Activated naive CD8-positive, alpha-beta T cell (primary cell): ENCODE results near the gene SLU7.
"Not testable (repeated sequence)": the region's sequence is repeated elsewhere in the genome, so short reads cannot be mapped to it uniquely, and the experiment has no call there.

Source experiments
- H3K27ac Mint-ChIP-seq: one replicate; pipeline ENCODE4 v1.8.0; 2021; ENCODE audit warnings: mixed read lengths
- H3K27me3 Mint-ChIP-seq: one replicate; pipeline ENCODE4 v1.8.0; 2021; ENCODE audit warnings: mixed read lengths
- H3K36me3 Mint-ChIP-seq: one replicate; pipeline ENCODE4 v1.8.0; 2021; ENCODE audit warnings: mixed read lengths
- H3K4me1 Mint-ChIP-seq: one replicate; pipeline ENCODE4 v1.8.0; 2021; ENCODE audit warnings: low read depth, mixed read lengths
- H3K4me3 Mint-ChIP-seq: one replicate; pipeline ENCODE4 v1.8.0; 2021; ENCODE audit warnings: mild to moderate bottlenecking, mixed read lengths
- H3K9me3 Mint-ChIP-seq: one replicate; pipeline ENCODE4 v1.8.0; 2021; ENCODE audit warnings: low read depth, mixed read lengths

SLU7 gene

GRCh38 chr5:160439205-160439600 is 20.3 kb upstream of the SLU7 start:
- Mint-ChIP-seq H3K4me1 (peaks cover 43% of the 10 kb centered on the region), H3K36me3 (peaks cover 2% of the 10 kb centered on the region), H3K27me3 (peaks cover 9% of the 10 kb centered on the region), H3K4me3 (peak overlapping the region; percentile 88), H3K9me3 (no peaks in the 10 kb centered on the region), H3K27ac (peak overlapping the region; percentile 99)

GRCh38 chr5:160438316-160439204 is 19.7 kb upstream of the SLU7 start:
- Mint-ChIP-seq H3K9me3 (no peaks in the 10 kb centered on the region), H3K4me3 (peak overlapping the region; percentile 88), H3K4me1 (peaks cover 43% of the 10 kb centered on the region), H3K36me3 (no peaks in the 10 kb centered on the region), H3K27ac (peak overlapping the region; percentile 99), H3K27me3 (peaks cover 9% of the 10 kb centered on the region)

- Mint-ChIP-seq H3K4me1 (peaks cover 39% of the 10 kb centered on the region), H3K9me3 (no peaks in the 10 kb centered on the region), H3K4me3 (no peak overlapping the region), H3K27me3 (peaks cover 9% of the 10 kb centered on the region), H3K36me3 (no peaks in the 10 kb centered on the region), H3K27ac (peak overlapping the region; percentile 38)
Measured at GRCh38 chr5:160437271-160437670, 18.4 kb upstream of the SLU7 start.

GRCh38 chr5:160436661-160437060 is 17.8 kb upstream of the SLU7 start:
- not testable (repeated sequence) for H3K4me3 Mint-ChIP-seq, H3K36me3 Mint-ChIP-seq, H3K9me3 Mint-ChIP-seq, H3K27me3 Mint-ChIP-seq
- H3K27ac Mint-ChIP-seq = peak overlapping the region; percentile 38
- H3K4me1 Mint-ChIP-seq = peaks cover 37% of the 10 kb centered on the region

- Mint-ChIP-seq H3K4me3 (no peak overlapping the region), H3K27ac (peak overlapping the region; percentile 3), H3K27me3 (peaks cover 9% of the 10 kb centered on the region), H3K4me1 (peaks cover 31% of the 10 kb centered on the region), H3K9me3 (no peaks in the 10 kb centered on the region), H3K36me3 (no peaks in the 10 kb centered on the region)
Measured at GRCh38 chr5:160436017-160436416, 17.1 kb upstream of the SLU7 start.

- H3K27ac Mint-ChIP-seq = peak overlapping the region; percentile 3
- no peaks in the 10 kb centered on the region for H3K36me3 Mint-ChIP-seq
- peaks cover 9% of the 10 kb centered on the region for H3K27me3 Mint-ChIP-seq
- no peaks in the 10 kb centered on the region for H3K9me3 Mint-ChIP-seq
- peaks cover 28% of the 10 kb centered on the region for H3K4me1 Mint-ChIP-seq
- no peak overlapping the region for H3K4me3 Mint-ChIP-seq
Measured at GRCh38 chr5:160435532-160435931, 16.7 kb upstream of the SLU7 start.

- Mint-ChIP-seq H3K36me3 (peaks cover 1% of the 10 kb centered on the region), H3K4me3 (no peak overlapping the region), H3K27me3 (peaks cover 9% of the 10 kb centered on the region), H3K9me3 (no peaks in the 10 kb centered on the region), H3K27ac (no peak overlapping the region), H3K4me1 (peaks cover 17% of the 10 kb centered on the region)
Measured at GRCh38 chr5:160434022-160434531, 15.2 kb upstream of the SLU7 start.

GRCh38 chr5:160432787-160433186 is 13.9 kb upstream of the SLU7 start:
- no peak overlapping the region for H3K27ac Mint-ChIP-seq
- H3K4me1 Mint-ChIP-seq = peaks cover 9% of the 10 kb centered on the region
- H3K9me3 Mint-ChIP-seq = no peaks in the 10 kb centered on the region
- no peak overlapping the region for H3K4me3 Mint-ChIP-seq
- H3K36me3 Mint-ChIP-seq = peaks cover 3% of the 10 kb centered on the region
- H3K27me3 Mint-ChIP-seq = peaks cover 9% of the 10 kb centered on the region

- Mint-ChIP-seq H3K4me1 (peaks cover 7% of the 10 kb centered on the region), H3K9me3 (no peaks in the 10 kb centered on the region), H3K4me3 (no peak overlapping the region), H3K36me3 (peaks cover 3% of the 10 kb centered on the region), H3K27me3 (peaks cover 9% of the 10 kb centered on the region), H3K27ac (no peak overlapping the region)
Measured at GRCh38 chr5:160432196-160432595, 13.3 kb upstream of the SLU7 start.

- Mint-ChIP-seq H3K27ac (no peak overlapping the region), H3K4me1 (peaks cover 28% of the 10 kb centered on the region), H3K36me3 (peaks cover 3% of the 10 kb centered on the region), H3K4me3 (no peak overlapping the region), H3K9me3 (no peaks in the 10 kb centered on the region), H3K27me3 (no peaks in the 10 kb centered on the region)
Measured at GRCh38 chr5:160427607-160428006, 8.7 kb upstream of the SLU7 start.

- H3K4me1 Mint-ChIP-seq = peaks cover 69% of the 10 kb centered on the region
- peak overlapping the region; percentile 56 for H3K4me3 Mint-ChIP-seq
- H3K36me3 Mint-ChIP-seq = no peaks in the 10 kb centered on the region
Measured at GRCh38 chr5:160423099-160423498, 4.2 kb upstream of the SLU7 start.

GRCh38 chr5:160421625-160422258 is 2.9 kb upstream of the SLU7 start, which contains the start of gene PTTG1:
PTTG1 (plus strand) TSS chr5:160421855; CDS start chr5:160422313, 458 bp downstream.
- Mint-ChIP-seq H3K9me3 (no peaks in the 10 kb centered on the region), H3K27me3 (no peaks in the 10 kb centered on the region), H3K27ac (peak within 1 kb of the TSS; percentile 94), H3K4me1 (peaks cover 78% of the 10 kb centered on the region), H3K4me3 (peak within 1 kb of the TSS; percentile 100), H3K36me3 (peaks cover 2% of the 10 kb centered on the region)

More at GRCh38 chr5:160423099-160423498, 4.2 kb upstream of the SLU7 start:
- H3K27me3 Mint-ChIP-seq = no peaks in the 10 kb centered on the region
- peak overlapping the region; percentile 46 for H3K27ac Mint-ChIP-seq
- no peaks in the 10 kb centered on the region for H3K9me3 Mint-ChIP-seq

- Mint-ChIP-seq H3K4me1 (peaks cover 86% of the 10 kb centered on the region), H3K9me3 (no peaks in the 10 kb centered on the region), H3K36me3 (peaks cover 2% of the 10 kb centered on the region), H3K4me3 (peak overlapping the region; percentile 100), H3K27me3 (no peaks in the 10 kb centered on the region), H3K27ac (no peak overlapping the region)
Measured at GRCh38 chr5:160420331-160420610, 1.4 kb upstream of the SLU7 start.

GRCh38 chr5:160419458-160420330 is 813 bp upstream of the SLU7 start:
- peaks cover 4% of the 10 kb centered on the region for H3K36me3 Mint-ChIP-seq
- H3K4me1 Mint-ChIP-seq = peaks cover 84% of the 10 kb centered on the region
- H3K4me3 Mint-ChIP-seq = peak overlapping the region; percentile 100
- H3K27ac Mint-ChIP-seq = peak overlapping the region; percentile 97
- H3K9me3 Mint-ChIP-seq = no peaks in the 10 kb centered on the region
- H3K27me3 Mint-ChIP-seq = no peaks in the 10 kb centered on the region
